Stimulated activated CD4-positive, alpha-beta T cell treated with anti-CD3 and anti-CD28 coated beads, Interleukin-2, amount 100 ng/mL, for 24 hours (primary cell): ENCODE measurements around the gene ANKRD27.

Source experiments
- DNase-seq, 2 donors: peaks; one replicate each; pipeline ENCODE4 v3.0.0-alpha.2; 2020

The ANKRD27 gene

GRCh38 chr19:32651729-32652140 lies 23.2 kb downstream of the ANKRD27 start:
- DNase-seq = no peak

GRCh38 chr19:32650671-32651070 lies 24.3 kb downstream of the ANKRD27 start:
- DNase-seq = no peak

DNA sequence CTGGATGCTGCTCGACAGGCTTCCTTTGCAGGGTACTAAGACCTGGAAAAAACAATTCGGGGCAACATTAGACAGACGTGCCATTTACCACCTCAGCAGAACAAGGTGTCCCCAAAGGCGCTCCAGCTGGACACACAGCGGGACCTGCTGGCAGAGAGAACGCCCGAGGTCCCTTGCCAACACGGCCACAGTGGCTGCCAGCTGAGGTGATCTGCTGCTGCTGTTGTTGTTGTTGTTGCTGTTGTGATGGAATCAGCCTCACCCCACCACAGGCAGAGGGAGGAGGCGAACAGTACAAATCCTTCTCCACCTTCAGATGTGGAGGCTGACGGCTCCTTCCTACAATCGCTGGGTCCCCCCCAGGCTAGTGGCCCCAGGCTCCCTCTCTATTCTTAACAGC lies 25.2 kb downstream of the ANKRD27 start:
- DNase-seq = no peak

DNA sequence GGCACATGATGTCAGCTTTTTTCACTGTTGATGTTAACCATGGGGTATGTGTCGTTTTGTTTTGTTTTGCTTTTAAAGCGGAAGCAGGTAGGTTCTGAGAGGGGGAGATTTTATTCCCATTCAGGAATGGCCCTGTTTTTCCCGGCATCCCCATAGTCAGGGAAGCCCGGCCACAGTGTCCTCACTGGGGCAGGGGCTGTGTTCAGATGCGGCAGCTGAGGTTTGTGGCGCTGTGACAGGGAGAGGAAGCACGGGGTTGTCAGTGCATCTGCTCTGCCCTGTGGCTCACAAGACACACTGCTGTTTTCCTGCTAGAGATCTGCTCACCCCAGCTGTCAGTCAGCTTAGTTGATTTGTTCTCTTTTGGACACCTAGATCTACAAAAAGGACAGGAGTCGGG lies 27.6 kb downstream of the ANKRD27 start:
- no peak for DNase-seq

GRCh38 chr19:32646556-32646955 lies 28.4 kb downstream of the ANKRD27 start:
- no peak for DNase-seq

- DNase-seq = peak; percentile 53 to 65
Measured at GRCh38 chr19:32642771-32643170, 32.2 kb downstream of the ANKRD27 start.

- DNase-seq = no peak
Measured at GRCh38 chr19:32638625-32639024, 36.4 kb downstream of the ANKRD27 start.

GRCh38 chr19:32637480-32637879 lies 37.5 kb downstream of the ANKRD27 start:
- DNase-seq = no peak

DNA sequence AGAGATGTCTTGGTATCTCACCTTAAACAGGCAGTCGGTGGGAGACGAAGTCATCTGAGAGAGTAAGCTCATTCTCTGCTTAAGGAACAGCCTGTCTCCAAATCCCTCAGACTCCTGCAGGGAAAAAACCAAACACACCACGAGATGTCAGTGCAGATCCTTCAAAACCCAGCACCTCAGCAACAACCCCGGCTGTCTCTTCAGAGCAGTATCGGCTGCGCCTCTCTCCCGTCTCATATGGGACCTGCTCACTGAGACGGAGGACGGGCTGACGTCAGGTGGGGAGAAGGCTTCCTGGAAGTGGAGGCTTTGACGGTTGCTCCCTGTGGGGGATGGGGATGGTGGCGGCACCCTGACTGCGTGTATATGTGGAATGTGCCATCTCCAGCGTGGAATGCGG lies 43.6 kb downstream of the ANKRD27 start:
- DNase-seq = no peak

DNA sequence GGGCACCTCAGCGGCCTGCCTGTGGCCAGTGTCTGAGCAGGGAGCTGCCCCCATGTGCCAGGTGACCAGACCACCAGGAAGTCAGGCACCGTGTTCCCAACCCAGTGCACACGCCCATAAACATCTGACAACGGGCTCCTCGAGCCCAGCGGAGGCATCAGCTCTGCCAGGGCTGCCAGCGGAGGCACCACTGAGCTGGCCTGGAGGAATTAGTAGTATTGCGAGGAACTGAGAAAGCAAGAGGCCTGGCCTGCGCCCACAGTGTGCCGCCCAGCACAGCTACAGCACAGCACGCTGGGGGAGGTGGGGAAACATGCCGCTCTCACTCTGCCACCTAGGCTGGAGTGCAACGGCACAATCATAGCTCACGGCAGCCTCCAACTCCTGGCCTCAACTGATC lies 44.6 kb downstream of the ANKRD27 start:
- no peak for DNase-seq

- DNase-seq = no peak
Measured at GRCh38 chr19:32627714-32628270, 47.2 kb downstream of the ANKRD27 start.

GRCh38 chr19:32626969-32627368 lies 48.0 kb downstream of the ANKRD27 start:
- no peak for DNase-seq

- no peak for DNase-seq
Measured at GRCh38 chr19:32624410-32624809, 50.6 kb downstream of the ANKRD27 start.

GRCh38 chr19:32622002-32622401 lies 53.0 kb downstream of the ANKRD27 start:
- DNase-seq = no peak

- DNase-seq = no peak
Measured at GRCh38 chr19:32619051-32619685, 55.8 kb downstream of the ANKRD27 start.

- no peak for DNase-seq
Measured at GRCh38 chr19:32615569-32615968, 59.4 kb downstream of the ANKRD27 start.

DNA sequence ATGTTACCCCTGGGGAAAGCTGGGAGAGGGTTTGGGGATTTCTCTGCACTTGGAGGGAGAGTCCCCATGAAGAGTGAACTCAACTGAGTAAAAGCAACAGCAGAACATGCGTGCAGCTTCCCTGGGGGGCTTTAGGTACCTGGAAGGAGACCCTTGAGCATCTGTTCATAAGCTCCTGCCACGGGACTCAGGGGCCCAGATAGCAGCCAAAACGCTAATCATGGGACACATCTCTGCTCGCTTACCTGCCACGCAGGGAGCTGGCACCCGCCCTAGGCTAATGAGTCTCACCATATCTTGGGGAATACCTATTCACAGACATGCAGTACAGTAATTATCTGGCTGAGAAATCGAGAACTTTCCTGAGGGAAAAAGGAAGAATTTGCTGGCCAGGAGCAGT lies 60.1 kb downstream of the ANKRD27 start:
- no peak for DNase-seq

- DNase-seq = no peak
Measured at GRCh38 chr19:32613008-32613407, 62.0 kb downstream of the ANKRD27 start.

GRCh38 chr19:32611161-32611560 lies 63.8 kb downstream of the ANKRD27 start:
- no peak for DNase-seq

- DNase-seq = no peak
Measured at GRCh38 chr19:32607479-32607878, 67.5 kb downstream of the ANKRD27 start.

GRCh38 chr19:32606289-32606688 lies 68.7 kb downstream of the ANKRD27 start:
- DNase-seq = no peak

- DNase-seq = no peak
Measured at GRCh38 chr19:32605544-32605943, 69.4 kb downstream of the ANKRD27 start.

GRCh38 chr19:32603961-32604360 lies 71.0 kb downstream of the ANKRD27 start:
- DNase-seq = no peak

DNA sequence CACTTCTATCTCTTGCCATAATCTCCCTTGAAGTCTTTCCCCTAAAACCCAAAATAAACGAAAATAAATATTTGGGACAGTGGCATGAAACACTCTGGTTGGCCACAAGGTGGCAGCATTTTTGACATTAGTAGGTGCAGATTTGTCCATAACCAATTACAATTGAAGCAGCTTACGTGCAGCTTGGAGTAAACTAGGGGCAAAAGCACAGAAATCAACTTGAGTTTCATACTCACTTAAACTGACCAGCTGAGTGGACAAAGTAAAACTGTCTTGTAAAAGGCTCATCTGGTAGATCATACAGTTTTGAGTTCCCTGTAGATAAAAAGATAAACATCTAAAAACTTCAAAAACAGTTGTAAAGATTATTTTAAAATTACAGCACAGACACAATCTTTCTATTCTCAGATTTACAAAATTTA lies 75.2 kb downstream of the ANKRD27 start:
- DNase-seq = peak; percentile 30 to 54

DNA sequence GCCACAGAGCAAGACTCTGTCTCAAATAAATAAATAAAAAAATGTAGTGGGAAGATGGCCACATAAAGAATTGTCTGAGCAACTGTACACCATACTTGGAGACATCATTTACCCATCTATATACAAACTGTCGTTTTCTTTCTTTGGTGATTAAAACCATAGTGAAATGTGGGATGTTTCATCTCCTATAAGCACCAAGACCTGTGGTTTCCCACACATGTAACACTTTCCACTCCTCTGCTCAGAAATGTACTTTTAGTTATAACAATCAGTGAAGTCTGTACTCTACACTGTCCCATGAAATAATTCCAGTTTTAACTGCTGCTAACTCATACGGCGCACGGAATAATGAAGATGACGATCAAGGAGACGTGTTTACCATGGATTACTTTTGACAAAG lies 75.7 kb downstream of the ANKRD27 start:
- DNase-seq = no peak
